HL-60 (cell line): ENCODE measurements around the gene POPDC3.

Experiments
- DNase-seq, 2 experiments: peaks; one replicate each; pipeline ENCODE4 v3.0.0-alpha.2; 2010 to 2020; ENCODE audit warnings: low read depth in 1 of 2, low spot score in 1 of 2
- H3K27ac ChIP-seq: fragments of 250-450 bp; sonication (Bioruptor Pico); replicated peaks from 2 replicates; pipeline ENCODE4 v1.5.1; 2020; ENCODE audit warnings: mild to moderate bottlenecking, moderate library complexity
- H3K27me3 ChIP-seq: fragments of 250-450 bp; sonication (Bioruptor Pico); 2 replicates; pipeline ENCODE4 v1.5.1; 2021; ENCODE audit warnings: mild to moderate bottlenecking, moderate library complexity; ENCODE audit not compliant: insufficient read depth, poor library complexity, severe bottlenecking
- H3K4me3 ChIP-seq: replicated peaks from 2 replicates; pipeline ENCODE4 v1.5.1; 2011; ENCODE audit warnings: mild to moderate bottlenecking, control low read depth, low read length; ENCODE audit not compliant: insufficient read depth
- GABPA ChIP-seq: IDR thresholded peaks from 2 replicates; pipeline ENCODE4 v1.6.1; 2012; ENCODE audit warnings: low read depth
- POLR2AphosphoS5 ChIP-seq: IDR thresholded peaks from 2 replicates; pipeline ENCODE4 v1.6.1; 2012; ENCODE audit warnings: low read depth
- SPI1 ChIP-seq: IDR thresholded peaks from 2 replicates; pipeline ENCODE4 v1.6.1; 2012; ENCODE audit warnings: low read depth, mild to moderate bottlenecking, borderline replicate concordance
- TF ChIP-seq, protein P1 (sequence below): IDR thresholded peaks from one replicate; pipeline ENCODE4 v1.5.1; 2011; ENCODE audit warnings: low read length, control low read depth, inconsistent platforms; ENCODE audit not compliant: insufficient read depth
- TF ChIP-seq, protein P2 (sequence below): IDR thresholded peaks from 2 replicates; pipeline ENCODE4 v1.6.1; 2012; ENCODE audit warnings: low read depth; ENCODE audit not compliant: insufficient replicate concordance

The POPDC3 gene

DNA sequence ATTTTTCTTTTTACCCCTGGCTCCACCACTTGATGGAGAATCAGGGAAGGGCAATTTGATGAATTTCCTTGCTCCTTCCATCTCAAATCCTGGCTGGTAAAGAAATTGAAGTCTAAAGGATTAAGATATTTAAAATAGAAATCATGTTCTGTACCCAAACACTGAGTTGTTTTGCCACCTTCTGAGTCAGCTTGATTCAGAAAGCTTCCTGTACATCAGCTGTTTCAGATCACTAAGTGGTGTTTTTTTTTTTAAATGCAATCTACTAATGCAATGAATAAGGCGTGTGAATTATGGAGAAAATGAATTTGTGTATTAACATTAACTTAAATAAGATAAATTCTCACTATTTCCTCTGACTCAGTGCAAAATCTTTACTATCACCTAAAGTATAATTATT lies 11.5 kb upstream of the POPDC3 start:
- Histone ChIP-seq H3K4me3 (no peak overlapping the region), H3K27me3 (no peaks in the 10 kb centered on the region), H3K27ac (no peak overlapping the region)
- no peak for DNase-seq
- TF ChIP-seq GABPA: no peak
- TF ChIP-seq, protein P1, sequence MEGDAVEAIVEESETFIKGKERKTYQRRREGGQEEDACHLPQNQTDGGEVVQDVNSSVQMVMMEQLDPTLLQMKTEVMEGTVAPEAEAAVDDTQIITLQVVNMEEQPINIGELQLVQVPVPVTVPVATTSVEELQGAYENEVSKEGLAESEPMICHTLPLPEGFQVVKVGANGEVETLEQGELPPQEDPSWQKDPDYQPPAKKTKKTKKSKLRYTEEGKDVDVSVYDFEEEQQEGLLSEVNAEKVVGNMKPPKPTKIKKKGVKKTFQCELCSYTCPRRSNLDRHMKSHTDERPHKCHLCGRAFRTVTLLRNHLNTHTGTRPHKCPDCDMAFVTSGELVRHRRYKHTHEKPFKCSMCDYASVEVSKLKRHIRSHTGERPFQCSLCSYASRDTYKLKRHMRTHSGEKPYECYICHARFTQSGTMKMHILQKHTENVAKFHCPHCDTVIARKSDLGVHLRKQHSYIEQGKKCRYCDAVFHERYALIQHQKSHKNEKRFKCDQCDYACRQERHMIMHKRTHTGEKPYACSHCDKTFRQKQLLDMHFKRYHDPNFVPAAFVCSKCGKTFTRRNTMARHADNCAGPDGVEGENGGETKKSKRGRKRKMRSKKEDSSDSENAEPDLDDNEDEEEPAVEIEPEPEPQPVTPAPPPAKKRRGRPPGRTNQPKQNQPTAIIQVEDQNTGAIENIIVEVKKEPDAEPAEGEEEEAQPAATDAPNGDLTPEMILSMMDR: no peak
- no peak for TF ChIP-seq SPI1
- TF ChIP-seq POLR2AphosphoS5: no peak
- TF ChIP-seq, protein P2, sequence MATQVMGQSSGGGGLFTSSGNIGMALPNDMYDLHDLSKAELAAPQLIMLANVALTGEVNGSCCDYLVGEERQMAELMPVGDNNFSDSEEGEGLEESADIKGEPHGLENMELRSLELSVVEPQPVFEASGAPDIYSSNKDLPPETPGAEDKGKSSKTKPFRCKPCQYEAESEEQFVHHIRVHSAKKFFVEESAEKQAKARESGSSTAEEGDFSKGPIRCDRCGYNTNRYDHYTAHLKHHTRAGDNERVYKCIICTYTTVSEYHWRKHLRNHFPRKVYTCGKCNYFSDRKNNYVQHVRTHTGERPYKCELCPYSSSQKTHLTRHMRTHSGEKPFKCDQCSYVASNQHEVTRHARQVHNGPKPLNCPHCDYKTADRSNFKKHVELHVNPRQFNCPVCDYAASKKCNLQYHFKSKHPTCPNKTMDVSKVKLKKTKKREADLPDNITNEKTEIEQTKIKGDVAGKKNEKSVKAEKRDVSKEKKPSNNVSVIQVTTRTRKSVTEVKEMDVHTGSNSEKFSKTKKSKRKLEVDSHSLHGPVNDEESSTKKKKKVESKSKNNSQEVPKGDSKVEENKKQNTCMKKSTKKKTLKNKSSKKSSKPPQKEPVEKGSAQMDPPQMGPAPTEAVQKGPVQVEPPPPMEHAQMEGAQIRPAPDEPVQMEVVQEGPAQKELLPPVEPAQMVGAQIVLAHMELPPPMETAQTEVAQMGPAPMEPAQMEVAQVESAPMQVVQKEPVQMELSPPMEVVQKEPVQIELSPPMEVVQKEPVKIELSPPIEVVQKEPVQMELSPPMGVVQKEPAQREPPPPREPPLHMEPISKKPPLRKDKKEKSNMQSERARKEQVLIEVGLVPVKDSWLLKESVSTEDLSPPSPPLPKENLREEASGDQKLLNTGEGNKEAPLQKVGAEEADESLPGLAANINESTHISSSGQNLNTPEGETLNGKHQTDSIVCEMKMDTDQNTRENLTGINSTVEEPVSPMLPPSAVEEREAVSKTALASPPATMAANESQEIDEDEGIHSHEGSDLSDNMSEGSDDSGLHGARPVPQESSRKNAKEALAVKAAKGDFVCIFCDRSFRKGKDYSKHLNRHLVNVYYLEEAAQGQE: no peak

DNA sequence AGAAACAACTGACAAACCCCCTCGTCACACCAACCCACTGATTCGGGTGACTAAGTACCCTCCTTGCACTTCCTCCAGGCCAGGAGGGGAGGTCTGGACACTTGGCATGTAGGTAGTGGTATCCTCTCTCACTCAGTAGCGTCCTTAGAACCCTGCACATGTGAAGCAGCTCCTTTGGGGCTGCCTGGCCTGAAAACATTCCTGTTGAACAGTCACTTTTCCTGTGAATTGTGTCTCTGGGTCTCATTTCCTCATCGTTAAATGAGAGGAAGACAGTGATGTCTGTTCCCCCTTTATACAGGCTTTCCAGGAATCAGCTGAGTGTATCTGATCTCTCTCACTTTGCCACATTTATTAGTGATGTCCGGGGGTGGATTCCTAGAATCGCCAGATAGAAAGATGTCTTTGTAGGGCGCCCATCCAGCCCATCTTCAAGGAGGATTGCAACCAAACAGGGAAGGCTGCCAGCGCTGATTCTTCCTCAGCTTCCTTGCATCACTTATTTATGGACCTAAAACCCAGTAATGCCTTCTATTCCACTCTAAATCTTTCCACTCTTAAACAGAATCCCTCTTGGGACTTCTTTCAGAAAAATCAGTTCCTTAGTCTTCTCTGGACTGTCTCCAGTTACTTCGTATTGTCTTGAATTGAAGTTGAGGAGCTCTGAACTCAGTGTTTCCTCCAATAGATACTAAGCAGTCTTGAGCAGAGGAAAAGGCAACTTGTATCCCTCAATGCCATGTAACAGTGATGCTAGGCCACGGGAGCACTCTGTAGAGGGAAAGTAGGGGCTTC lies 9.4 kb upstream of the POPDC3 start:
- H3K27ac ChIP-seq: no peak overlapping the region
- no peaks in the 10 kb centered on the region for H3K27me3 ChIP-seq
- H3K4me3 ChIP-seq: no peak overlapping the region
- no peak for TF ChIP-seq GABPA
- no peak for TF ChIP-seq POLR2AphosphoS5
- TF ChIP-seq, protein P1: no peak
- TF ChIP-seq, protein P2: no peak
- TF ChIP-seq SPI1: no peak
- no peak for DNase-seq

DNA sequence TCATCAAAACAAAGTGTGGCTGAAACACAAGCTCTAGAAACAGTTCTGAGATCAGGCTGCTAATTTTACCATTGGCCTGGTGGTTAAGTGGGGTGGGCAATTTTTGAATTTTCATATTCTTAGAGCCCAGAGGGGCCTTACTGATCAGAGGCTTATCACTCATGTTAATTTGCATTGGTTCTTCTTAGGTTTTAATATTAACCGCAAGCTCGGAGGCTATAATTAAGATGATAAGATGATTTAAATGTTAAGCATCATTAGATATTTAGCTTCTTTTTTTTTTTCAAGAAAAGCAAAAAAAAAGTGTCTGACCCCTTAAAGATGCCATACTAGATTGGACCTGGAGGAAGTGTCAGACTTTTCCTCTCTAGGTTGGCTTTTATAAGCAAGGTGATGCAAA lies 8.4 kb upstream of the POPDC3 start:
- TF ChIP-seq, protein P2: no peak
- no peak for TF ChIP-seq GABPA
- Histone ChIP-seq H3K4me3 (no peak overlapping the region), H3K27ac (no peak overlapping the region), H3K27me3 (no peaks in the 10 kb centered on the region)
- no peak for DNase-seq
